ENCODE data around the gene SYAP1.

DNA sequence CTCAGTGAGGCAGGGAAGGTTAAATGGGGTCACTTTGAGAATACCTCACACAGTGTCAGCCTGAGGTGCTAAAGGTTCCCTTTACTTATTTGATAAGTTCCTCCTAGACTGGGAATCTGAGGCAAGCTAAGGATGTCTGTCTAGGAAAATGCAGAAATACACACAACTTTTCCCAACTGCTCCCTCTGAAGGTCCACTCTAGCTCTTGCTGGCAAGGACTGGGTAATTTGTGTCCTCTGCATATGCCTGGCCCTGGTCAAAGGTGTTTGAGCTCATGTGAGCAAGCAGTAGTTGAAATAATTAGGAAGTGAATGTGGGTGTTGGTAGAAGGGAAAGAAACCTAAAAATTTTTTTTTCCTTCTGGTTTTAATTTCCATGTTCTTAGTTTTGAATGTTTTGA, 88.1 kb downstream of the SYAP1 start:
- TF ChIP-seq, protein P1, sequence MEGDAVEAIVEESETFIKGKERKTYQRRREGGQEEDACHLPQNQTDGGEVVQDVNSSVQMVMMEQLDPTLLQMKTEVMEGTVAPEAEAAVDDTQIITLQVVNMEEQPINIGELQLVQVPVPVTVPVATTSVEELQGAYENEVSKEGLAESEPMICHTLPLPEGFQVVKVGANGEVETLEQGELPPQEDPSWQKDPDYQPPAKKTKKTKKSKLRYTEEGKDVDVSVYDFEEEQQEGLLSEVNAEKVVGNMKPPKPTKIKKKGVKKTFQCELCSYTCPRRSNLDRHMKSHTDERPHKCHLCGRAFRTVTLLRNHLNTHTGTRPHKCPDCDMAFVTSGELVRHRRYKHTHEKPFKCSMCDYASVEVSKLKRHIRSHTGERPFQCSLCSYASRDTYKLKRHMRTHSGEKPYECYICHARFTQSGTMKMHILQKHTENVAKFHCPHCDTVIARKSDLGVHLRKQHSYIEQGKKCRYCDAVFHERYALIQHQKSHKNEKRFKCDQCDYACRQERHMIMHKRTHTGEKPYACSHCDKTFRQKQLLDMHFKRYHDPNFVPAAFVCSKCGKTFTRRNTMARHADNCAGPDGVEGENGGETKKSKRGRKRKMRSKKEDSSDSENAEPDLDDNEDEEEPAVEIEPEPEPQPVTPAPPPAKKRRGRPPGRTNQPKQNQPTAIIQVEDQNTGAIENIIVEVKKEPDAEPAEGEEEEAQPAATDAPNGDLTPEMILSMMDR (IDR thresholded peaks at IDR 0.05): no peak
- no peak for TF ChIP-seq EP300 (IDR thresholded peaks at IDR 0.05)
- no peak for TF ChIP-seq POLR2A (IDR thresholded peaks at IDR 0.05)
